Measurements from ENCODE around the gene CTNNBL1. TPM values are rescaled to one million over a fixed set of nuclear protein-coding genes. Genes with fewer than 3 reads are reported as not detected.

The CTNNBL1 gene
- total RNA-seq, 1 donor from 2014 or later, result 26.2 TPM

- no peak for DNase-seq (ENCODE audit: low spot score)
These were observed 82.2 kb downstream of the CTNNBL1 start for GRCh38 chr20:37776049-37776448.

GRCh38 chr20:37776526-37776925 is 82.7 kb downstream of the CTNNBL1 start:
- no peak for DNase-seq (ENCODE audit: low spot score)

- no peak for DNase-seq (ENCODE audit: low spot score)
These were observed 83.5 kb downstream of the CTNNBL1 start for GRCh38 chr20:37777012-37777950.

- DNase-seq (ENCODE audit: low spot score), result no peak
These were observed 84.3 kb downstream of the CTNNBL1 start for GRCh38 chr20:37777988-37778659.

- DNase-seq (ENCODE audit: low spot score), result no peak
These were observed 87.8 kb downstream of the CTNNBL1 start for GRCh38 chr20:37781626-37782025.

GRCh38 chr20:37786043-37786442 is 92.2 kb downstream of the CTNNBL1 start:
- no peak for DNase-seq (ENCODE audit: low spot score)

- DNase-seq (ENCODE audit: low spot score), result no peak
These were observed 95.6 kb downstream of the CTNNBL1 start for GRCh38 chr20:37789408-37789807.

- DNase-seq (ENCODE audit: low spot score), result no peak
These were observed 97.1 kb downstream of the CTNNBL1 start for GRCh38 chr20:37790900-37791299.

- peak; percentile 62 for DNase-seq (ENCODE audit: low spot score)
These were observed 102.3 kb downstream of the CTNNBL1 start for GRCh38 chr20:37796121-37796520.

GRCh38 chr20:37796733-37797132 is 102.9 kb downstream of the CTNNBL1 start:
- DNase-seq (ENCODE audit: low spot score), result no peak

- no peak for DNase-seq (ENCODE audit: low spot score)
These were observed 103.9 kb downstream of the CTNNBL1 start for GRCh38 chr20:37797669-37798175.

GRCh38 chr20:37798312-37798711 is 104.5 kb downstream of the CTNNBL1 start:
- no peak for DNase-seq (ENCODE audit: low spot score)

- no peak for DNase-seq (ENCODE audit: low spot score)
These were observed 106.8 kb downstream of the CTNNBL1 start for GRCh38 chr20:37800618-37801017.

GRCh38 chr20:37801921-37802320 is 108.1 kb downstream of the CTNNBL1 start:
- no peak for DNase-seq (ENCODE audit: low spot score)

- no peak for DNase-seq (ENCODE audit: low spot score)
These were observed 109.8 kb downstream of the CTNNBL1 start for GRCh38 chr20:37803438-37804307.

- DNase-seq (ENCODE audit: low spot score), result no peak
These were observed 111.0 kb downstream of the CTNNBL1 start for GRCh38 chr20:37804584-37805566.

GRCh38 chr20:37807471-37808232 is 113.8 kb downstream of the CTNNBL1 start:
- no peak for DNase-seq (ENCODE audit: low spot score)

- DNase-seq (ENCODE audit: low spot score), result no peak
These were observed 114.6 kb downstream of the CTNNBL1 start for GRCh38 chr20:37808233-37809070.

GRCh38 chr20:37810027-37810426 is 116.2 kb downstream of the CTNNBL1 start:
- DNase-seq (ENCODE audit: low spot score), result no peak

All from umbilical cord (tissue), 2 donors.